HG02571 (cell line): ENCODE measurements around the gene UBN2.

Experiments
- ATAC-seq: cut with Tn5 transposase; IDR thresholded peaks from one replicate; pipeline ENCODE4 v1.9.1; 2021; ENCODE audit warnings: mild to moderate bottlenecking, moderate library complexity; ENCODE audit not compliant: unreplicated experiment

UBN2 gene

DNA sequence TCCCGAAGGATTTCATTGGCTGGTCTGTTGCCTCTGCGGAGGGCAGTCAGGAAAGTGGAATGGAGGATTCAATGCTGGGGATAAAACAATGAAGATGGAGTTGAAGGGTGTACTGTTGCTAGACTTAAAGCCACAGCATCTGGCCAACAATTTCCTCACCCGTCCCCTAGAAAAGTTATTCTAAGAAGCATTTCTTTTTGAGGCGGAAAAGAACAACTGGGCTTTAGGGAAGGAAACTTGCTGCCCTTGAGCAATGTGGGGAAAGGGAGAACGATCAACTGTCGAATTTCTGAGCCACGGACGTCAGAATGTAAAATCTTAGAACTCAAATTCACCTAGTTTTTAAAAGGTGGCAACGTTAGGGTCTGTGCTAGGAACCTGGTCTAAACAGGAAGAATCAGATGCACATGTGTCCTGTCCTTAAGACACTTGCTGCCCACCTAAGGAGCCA, 110.8 kb downstream of the UBN2 start:
- no peak for ATAC-seq

DNA sequence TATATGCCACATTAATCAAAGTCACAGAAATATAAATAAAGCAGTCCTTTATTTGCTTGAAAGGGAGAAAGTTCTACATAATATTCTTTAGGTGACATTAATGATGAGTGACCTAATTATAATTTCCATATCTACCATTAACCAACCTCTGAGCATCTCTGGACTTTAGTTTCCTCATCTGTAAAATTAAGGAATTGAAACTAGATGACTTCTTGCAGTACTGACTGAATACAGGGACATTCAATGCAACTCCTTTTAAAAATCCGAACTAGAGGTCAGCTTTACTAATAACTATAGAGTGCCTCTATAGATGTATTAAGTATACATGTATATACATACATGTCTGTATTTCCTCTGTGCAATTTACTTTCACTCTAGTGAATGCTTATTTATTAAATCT, 114.0 kb downstream of the UBN2 start:
- ATAC-seq = no peak

DNA sequence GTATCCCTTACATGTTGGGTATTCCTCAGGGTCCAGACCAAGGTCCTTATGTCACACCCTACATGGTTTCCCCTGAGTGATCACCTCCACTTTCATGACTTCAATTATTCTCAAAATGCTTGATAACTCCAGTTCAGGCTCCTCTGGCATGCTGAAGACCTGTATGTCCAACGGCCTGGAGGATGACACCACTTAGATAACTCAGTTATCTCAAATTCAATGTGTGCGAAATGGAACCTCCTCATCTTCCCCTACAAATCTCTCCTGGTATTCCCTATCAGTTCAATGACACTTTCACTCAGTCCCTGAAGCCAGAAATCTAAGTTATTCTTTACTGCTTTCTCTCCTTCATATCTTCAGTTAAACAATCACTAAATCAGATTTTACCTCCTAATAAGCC, 120.0 kb downstream of the UBN2 start:
- no peak for ATAC-seq

DNA sequence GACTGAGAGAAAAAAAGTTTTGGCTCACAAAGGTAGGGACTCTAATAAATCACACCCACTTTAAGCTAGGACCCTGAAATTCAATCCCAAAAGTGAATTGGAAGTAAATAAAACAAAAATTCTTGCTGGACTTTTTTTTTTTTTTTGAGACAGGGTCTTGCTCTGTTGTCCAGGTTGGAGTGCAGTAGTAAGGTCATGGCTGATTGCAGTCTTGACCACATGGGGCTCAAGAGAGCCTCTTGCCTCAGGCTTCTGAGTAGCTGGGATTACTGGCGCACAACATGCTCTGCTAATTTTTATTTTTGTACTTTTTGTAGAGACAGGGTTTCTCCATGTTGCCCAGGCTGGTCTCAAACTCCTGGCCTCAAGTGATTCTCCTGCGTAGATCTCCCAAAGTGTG, 123.7 kb downstream of the UBN2 start:
- no peak for ATAC-seq

DNA sequence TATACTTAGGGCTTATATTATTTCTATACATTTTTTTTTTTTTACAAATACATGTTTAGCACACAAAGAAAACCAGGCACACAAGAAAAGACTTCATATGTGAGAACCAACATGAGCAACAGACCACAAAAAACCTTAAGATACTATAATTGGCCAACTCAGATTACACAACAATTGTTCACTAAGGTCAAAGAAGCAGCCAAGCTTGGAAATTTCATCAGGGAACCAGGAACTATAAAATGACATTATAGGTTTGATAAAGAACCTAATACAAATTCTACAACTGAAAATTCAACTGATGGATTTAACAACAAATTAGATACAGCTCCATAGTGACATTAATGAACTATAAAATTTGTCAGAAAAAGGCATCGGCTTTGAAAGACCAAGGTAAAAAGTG, 124.3 kb downstream of the UBN2 start:
- no peak for ATAC-seq
